GM19035 (cell line): ENCODE measurements around the gene TXLNG.

Experiments used
- ATAC-seq: cut with Tn5 transposase; IDR thresholded peaks from one replicate; pipeline ENCODE4 v1.9.1; 2021; ENCODE audit not compliant: unreplicated experiment

Gene TXLNG

DNA sequence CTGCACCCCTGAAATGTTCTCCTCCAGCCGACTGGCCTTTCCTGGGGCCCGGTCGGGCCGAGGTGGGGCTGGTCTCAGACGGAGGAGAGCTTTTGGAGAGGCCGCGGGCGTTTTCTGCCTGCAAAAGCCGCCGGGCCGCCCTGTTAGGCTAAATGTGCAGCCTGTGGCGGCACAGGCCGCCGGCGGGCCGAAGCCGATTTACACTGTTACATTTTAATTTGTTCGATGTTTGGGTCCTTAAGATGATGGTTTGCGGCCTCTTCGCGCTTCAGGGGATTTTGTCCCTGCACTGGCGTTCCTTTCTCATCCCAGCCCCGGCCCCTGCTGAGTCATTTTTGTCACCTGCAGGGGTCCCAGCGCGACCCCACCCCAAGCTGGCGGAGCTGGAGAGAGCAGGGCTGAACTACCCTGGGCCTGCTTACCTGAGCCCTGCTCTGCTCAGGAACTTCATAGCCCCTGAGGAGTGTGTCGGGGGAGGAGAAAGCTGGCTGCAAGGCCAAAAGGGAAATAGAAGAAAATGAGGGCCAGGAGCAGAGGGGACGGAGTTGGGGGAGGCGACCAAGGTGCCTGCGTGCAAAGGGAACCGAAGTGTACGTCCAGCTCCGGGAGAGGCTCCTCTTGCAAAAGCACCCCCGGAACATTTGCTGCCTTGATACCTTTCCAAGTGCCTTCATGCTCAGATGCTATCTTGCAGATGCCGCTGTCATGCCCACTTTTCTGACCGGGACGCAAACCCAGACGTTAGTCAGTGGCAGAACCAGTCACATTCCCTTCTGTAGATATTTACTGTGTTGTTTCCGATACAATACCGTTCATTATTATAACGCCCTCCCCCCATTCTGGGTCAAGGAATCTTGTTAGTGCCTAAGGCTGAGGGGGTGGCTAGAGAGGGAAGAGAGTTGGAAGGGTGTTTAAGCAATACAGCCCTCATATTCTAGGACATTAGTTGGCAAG, 84.9 kb downstream of the TXLNG start:
- peak; percentile 25 for ATAC-seq

DNA sequence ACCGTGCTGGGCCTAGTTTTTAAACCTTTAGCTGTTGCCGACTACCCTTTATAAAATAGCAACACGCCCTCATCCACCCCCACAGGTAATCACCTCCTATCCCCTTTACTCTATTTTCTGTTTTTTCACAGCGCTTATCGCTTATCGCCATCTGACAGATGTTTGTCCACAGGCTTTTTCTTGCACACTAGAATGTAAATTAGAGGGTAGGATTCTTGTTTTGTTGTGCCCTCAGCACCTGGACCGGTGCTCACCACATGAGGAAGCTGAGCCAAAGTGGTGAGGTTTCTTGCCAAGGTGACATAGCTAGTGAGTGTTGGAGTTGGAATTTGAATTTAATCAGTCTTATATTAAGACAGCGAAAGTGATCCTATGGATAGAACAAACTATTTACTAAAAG, 86.8 kb downstream of the TXLNG start:
- ATAC-seq: no peak

DNA sequence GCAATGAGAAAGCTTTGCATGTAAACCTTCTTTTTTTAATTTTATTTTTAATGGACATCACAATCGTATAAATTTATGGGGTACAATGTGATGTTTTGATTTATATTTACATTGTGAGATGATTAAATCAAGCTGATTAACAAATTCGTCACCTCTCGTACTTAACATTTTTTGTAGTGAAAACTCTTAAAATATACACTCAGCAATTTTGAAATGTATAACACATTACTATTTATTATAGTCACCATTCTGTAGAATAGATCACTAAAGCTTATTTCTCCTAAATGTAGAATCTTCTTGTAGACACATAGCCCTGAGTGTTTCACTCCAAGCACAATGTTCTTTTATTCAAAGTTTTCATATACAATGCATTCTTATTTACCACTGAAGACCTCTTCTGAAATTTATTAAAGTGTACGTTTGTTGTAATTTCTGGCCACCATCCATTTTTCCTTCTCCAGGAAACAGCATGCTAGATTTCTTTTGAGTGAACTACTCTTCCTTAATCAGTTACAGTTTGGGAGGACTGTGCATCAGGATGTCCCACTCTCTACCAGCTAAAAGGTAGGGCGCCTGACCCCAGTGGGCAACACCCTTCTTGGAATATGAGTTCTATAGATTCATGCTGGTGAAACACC, 88.3 kb downstream of the TXLNG start:
- no peak for ATAC-seq

DNA sequence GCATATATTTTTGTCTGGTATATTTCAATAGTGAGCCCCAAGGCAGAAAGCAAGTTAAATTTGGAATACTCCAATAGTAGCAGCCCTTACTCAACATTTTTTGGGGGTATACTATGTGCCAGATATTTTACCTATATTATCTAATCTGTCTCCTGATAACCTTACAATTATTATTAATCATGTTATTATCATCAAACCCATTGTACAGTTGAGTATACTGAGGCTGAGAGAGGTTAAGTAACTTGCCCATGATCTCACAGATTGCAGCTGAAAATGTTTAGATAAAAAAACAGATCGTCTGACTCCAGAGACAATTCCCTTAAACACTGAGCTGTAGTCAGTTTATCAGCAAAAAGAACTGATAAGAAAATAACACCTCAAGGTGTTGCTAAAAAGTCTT, 90.4 kb downstream of the TXLNG start:
- no peak for ATAC-seq

DNA sequence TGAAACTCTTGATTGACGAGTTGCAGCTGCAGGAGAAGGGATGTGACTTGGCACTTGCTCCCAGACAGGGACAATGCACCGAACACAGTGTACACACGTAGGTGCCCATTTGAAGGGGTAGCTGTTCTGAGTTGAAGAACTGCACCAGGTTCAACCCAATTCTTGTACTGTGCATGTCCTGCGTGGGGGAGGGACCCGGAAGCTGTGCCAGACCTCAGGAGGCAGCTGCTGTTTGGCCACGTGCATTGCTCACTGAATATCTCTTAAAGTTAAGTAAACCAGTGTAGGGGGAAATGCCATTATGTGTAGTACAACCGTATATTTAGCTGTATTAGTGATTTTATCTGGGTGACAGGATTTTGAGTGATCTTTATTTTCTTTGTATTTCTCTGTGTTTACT, 95.9 kb downstream of the TXLNG start:
- peak; percentile 47 for ATAC-seq

DNA sequence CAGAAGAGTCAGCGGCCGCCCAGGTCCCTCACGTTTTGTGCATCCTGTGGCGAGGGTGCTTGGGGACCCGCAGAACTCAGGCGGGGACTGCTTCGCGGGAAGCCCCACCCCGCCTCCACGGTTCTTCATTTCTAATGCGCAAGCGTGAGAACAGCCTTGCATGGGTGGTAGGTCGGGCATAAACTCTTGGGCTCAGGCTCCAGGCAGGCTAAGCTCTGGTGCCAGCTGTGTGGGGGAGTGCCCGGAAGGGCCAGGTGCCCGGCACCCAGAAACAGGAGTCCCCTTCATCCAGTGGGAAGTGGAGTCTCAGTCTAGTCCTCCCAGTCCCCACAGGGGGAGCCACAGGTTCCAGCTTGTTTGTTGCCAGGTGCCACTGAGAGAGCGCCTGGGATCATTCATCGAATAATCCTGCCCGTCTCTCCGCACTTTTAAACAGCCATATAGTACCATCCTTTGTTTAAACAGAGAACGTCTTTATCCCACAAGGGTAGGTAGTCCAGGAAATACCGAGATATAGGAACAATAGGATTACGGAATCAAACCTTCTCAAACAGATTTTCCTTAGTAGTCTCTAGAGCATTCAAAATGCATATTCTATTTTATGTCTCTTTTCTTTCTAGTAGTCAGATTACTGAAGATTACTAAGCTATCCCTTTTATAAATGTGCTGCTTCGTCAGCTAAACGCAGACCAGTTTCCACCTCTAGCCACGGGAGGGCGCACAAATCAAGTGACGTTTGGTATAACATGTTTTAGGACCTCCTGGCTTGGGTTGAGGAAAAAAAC, 96.6 kb downstream of the TXLNG start:
- ATAC-seq: peak; percentile 72

DNA sequence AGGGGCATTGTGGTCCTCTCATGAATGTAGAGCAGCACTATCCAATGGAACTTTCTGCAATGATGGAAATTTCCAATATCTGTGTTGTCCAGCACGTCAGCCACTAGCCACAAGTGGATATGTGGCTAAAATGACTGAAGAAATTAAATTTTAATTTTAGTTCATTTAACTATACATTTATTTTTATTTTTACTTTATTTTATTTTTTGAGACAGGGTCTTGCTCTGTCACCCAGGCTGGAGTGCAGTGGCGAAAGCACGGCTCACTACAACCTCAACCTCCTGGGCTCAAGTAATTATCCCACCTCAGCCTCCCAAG, 97.2 kb downstream of the TXLNG start:
- no peak for ATAC-seq

DNA sequence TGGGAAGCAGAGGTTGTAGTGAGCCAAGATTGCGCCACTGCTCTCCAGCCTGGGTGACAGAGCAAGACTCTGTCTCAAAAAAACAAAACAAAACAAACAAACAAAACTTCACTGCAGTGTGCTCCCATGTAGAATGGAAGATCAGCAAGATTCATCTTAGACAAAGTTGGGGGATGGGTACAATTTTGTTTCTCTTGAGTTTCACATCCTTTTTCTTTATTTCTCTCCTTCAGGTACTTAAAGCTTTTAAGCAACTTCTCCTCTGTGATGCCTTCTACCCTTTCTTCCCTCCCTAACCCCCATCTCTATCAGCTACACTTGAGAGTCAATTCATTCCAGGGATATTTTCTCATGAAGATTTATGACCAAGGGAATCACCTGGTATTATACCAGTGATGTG, 99.4 kb downstream of the TXLNG start:
- no peak for ATAC-seq

DNA sequence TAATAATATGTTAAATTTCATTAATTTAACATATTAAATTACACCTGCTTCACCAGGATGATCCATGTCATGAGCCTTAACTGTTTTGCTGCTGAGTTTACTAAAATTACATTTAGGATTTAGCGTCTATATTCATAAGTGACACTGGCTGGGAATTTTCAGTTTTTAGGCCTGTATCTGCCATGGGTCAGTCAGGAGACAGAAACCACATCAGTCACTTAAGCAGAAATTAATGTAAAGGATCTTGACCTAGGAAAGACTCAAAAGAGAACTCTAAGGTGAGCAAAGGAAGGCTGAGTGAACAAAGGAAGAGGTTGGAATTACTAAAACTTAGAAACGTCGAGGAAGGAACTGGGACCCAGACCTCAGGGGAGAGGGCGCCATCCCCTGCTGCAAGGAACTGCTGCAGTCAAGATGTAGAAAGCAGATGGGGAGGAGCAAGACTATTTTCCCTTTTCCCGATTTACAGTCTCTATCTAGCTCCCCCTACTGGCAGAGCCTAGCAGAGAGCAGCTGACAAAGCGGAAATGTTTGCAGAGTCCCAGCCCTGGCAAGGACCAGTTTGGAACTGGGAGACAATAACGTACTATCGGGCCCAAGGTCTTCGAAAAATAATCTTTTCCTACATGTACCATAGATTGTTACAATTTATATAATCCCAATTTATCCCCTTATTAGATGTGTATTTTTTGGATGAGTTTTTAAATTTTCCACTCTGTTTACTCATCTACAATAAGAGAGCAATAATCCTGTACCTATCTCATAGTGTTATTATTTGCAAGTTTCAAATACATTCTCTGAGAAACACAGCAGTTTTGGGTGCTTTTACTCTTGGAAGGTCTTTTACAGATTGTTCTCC, 106.5 kb downstream of the TXLNG start:
- peak; percentile 76 for ATAC-seq
